Gastroesophageal sphincter (tissue), 3 donors: ENCODE data around the gene NADK.

Experiments used
- CTCF ChIP-seq, 4 experiments: fragments of 200-600 bp in 2 of 4; fragments of 450-650 bp in 2 of 4; sonication (generic) in 1 of 4; IDR thresholded peaks; one replicate each; pipeline ENCODE4 v1.5.1; 2017 to 2019; ENCODE audit warnings: antibody characterized with exemption in 4 of 4, mild to moderate bottlenecking in 2 of 4, moderate library complexity in 2 of 4
- EP300 ChIP-seq: sonication (generic); formaldehyde crosslinking; IDR thresholded peaks from one replicate; pipeline ENCODE4 v1.6.1; 2017; ENCODE audit warnings: antibody characterized with exemption, mild to moderate bottlenecking
- POLR2A ChIP-seq, 2 donors: fragments of 450-650 bp; IDR thresholded peaks; one replicate each; pipeline ENCODE4 v1.6.1; 2017; ENCODE audit warnings: antibody characterized with exemption in 2 of 2, mild to moderate bottlenecking in 2 of 2, moderate library complexity in 1 of 2
- POLR2AphosphoS5 ChIP-seq: sonication (generic); formaldehyde crosslinking; IDR thresholded peaks from one replicate; pipeline ENCODE4 v1.6.1; 2017; ENCODE audit warnings: antibody characterized with exemption

GRCh38 chr1:1758692-1759455 lies 19.4 kb downstream of the NADK start:
- TF ChIP-seq CTCF (IDR thresholded peaks at IDR 0.05) (no peak), EP300 (no peak), POLR2A (IDR thresholded peaks at IDR 0.05) (no peak), POLR2AphosphoS5 (no peak)
